GM12892 (cell line): ENCODE results near the gene PSMA5.

Experiments used
- POLR2A ChIP-seq: IDR thresholded peaks from 2 replicates; pipeline ENCODE4 v1.6.1; 2011; ENCODE audit warnings: low read depth, low read length, control low read depth
- POLR2AphosphoS5 ChIP-seq: IDR thresholded peaks from 2 replicates; pipeline ENCODE4 v1.6.1; 2011; ENCODE audit warnings: low read depth, low read length, control low read depth

DNA sequence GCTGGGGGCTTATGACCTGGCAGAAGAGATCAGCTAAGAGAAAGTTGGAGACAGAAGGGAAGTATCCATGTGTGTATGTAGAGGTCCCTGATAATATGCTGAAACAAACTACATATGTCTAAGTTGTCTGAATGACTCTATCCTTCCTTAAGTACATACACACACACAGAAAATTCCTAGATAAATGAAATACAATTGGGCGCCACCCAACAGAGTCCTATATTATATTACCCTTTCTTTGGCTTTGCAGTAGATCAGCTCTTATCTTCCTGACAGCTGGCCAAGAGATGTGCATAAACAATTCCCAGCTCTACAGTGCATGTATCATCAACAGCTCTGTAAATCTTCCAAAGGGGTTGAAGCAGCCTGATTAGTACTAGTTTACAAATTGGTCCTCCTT, 68.6 kb downstream of the PSMA5 start:
- TF ChIP-seq POLR2AphosphoS5 (no peak), POLR2A (no peak)
